ENCODE results near the gene KBTBD4.
"Not testable (repeated sequence)": the region's sequence is repeated elsewhere in the genome, so short reads cannot be mapped to it uniquely, and the experiment has no call there.

The KBTBD4 gene

DNA sequence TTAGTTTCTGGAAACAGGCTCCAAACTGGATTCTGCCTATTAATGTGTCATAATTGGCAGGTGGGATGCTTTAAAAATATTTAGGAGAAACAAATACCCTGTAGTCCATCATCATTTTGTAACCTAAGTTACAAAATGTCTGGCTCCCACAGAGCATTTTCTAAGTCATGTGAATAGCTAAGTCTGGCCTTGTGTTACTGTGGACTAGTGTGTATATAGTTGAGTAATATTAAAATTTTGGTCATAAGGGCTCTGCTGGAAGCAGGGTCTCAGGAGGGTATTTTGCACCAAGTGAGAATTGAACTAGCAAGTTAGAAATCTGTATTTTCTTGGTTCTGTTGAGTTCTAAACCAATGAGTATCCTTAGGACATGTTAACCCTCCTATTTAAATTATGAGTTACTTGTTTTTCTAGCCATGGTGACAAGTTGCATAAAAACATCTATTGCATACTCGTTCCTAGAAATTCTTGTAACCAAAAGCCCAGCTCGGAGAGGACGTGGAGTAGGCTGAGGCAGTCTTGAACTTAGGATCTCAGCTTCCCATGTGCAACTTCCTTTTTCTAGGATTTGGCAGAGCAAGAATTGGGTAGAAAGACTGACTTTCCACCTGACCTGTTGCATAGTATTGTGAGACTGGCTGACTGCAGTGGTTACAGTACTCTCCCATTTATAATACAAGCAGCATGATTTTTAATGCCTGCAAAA lies 8.0 kb downstream of the KBTBD4 start:
- Histone ChIP-seq H3K4me3 (ENCODE audit: low read depth in 1 of 2, low read length in 2 of 2) (no peak overlapping the region), H3K27ac (ENCODE audit: low read depth, low read length) (no peak overlapping the region), H3K9me3 (ENCODE audit: low read length) (no peaks in the 10 kb centered on the region), H3K27me3 (ENCODE audit: control insufficient read depth in 1 of 2, insufficient read depth in 2 of 2, low read length in 2 of 2) (no peaks in the 10 kb centered on the region), H3K36me3 (ENCODE audit: insufficient read depth, low read length) (peaks cover 50% of the 10 kb centered on the region), H3K4me1 (ENCODE audit: insufficient read depth, low read length) (peaks cover 7% of the 10 kb centered on the region), H3K9ac (ENCODE audit: low read length) (no peak overlapping the region)

DNA sequence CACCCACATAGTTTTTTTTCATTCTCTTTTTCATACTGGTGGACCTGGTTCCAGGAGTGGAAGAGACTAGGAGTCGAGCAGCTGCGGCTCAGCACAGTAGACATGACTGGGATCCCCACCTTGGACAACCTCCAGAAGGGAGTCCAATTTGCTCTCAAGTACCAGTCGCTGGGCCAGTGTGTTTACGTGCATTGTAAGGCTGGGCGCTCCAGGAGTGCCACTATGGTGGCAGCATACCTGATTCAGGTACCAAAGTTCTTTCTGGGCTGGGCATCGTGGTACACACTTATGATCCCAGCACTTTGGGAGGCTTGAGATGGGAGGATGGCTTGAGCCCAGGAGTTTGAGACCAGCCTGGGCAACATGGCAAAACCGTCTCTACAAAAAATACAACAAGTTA lies 9.1 kb downstream of the KBTBD4 start:
- no peak overlapping the region for H3K9ac ChIP-seq (ENCODE audit: low read length)
- peaks cover 45% of the 10 kb centered on the region for H3K36me3 ChIP-seq (ENCODE audit: insufficient read depth, low read length)
- no peak overlapping the region for H3K4me3 ChIP-seq (ENCODE audit: low read depth in 1 of 2, low read length in 2 of 2)
- no peak overlapping the region for H3K27ac ChIP-seq (ENCODE audit: low read depth, low read length)
- no peaks in the 10 kb centered on the region for H3K27me3 ChIP-seq (ENCODE audit: control insufficient read depth in 1 of 2, insufficient read depth in 2 of 2, low read length in 2 of 2)
- no peaks in the 10 kb centered on the region for H3K9me3 ChIP-seq (ENCODE audit: low read length)
- H3K4me1 ChIP-seq (ENCODE audit: insufficient read depth, low read length), result peaks cover 7% of the 10 kb centered on the region

DNA sequence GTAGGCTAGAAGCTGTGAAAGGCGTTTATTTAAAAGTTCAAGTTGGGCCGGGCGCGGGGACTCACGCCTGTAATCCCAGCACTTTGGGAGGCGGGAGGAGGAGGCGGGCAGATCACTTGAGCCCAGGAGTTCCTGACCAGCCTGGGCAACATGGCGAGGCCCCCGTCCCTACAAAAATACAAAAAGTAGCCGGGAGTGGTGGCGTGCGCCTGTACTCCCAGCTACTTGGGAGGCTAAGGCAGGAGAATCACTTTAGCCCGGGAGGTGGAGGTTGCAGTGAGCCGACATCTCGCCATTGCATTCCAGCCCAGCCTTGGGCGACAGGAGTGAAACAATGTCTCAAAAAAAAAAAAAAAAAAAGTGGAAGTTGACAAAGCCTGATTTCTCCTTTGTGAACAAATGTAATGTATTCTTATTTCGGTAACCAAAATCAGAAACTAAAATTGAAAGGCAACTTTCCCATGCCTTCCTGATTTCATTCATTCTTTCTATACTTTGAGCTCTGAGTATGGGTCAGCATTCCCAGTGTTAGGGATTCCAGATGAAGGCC lies 12.5 kb downstream of the KBTBD4 start:
- Histone ChIP-seq H3K4me3 (ENCODE audit: low read depth in 1 of 2, low read length in 2 of 2) (peak overlapping the region; percentile 95 to 98), H3K4me1 (ENCODE audit: insufficient read depth, low read length) (peaks cover 7% of the 10 kb centered on the region), H3K27me3 (ENCODE audit: control insufficient read depth in 1 of 2, insufficient read depth in 2 of 2, low read length in 2 of 2) (no peaks in the 10 kb centered on the region), H3K27ac (ENCODE audit: low read depth, low read length) (peak overlapping the region; percentile 88), H3K9ac (ENCODE audit: low read length) (peak overlapping the region; percentile 66), H3K36me3 (ENCODE audit: insufficient read depth, low read length) (peaks cover 19% of the 10 kb centered on the region), H3K9me3 (ENCODE audit: low read length) (no peaks in the 10 kb centered on the region)

DNA sequence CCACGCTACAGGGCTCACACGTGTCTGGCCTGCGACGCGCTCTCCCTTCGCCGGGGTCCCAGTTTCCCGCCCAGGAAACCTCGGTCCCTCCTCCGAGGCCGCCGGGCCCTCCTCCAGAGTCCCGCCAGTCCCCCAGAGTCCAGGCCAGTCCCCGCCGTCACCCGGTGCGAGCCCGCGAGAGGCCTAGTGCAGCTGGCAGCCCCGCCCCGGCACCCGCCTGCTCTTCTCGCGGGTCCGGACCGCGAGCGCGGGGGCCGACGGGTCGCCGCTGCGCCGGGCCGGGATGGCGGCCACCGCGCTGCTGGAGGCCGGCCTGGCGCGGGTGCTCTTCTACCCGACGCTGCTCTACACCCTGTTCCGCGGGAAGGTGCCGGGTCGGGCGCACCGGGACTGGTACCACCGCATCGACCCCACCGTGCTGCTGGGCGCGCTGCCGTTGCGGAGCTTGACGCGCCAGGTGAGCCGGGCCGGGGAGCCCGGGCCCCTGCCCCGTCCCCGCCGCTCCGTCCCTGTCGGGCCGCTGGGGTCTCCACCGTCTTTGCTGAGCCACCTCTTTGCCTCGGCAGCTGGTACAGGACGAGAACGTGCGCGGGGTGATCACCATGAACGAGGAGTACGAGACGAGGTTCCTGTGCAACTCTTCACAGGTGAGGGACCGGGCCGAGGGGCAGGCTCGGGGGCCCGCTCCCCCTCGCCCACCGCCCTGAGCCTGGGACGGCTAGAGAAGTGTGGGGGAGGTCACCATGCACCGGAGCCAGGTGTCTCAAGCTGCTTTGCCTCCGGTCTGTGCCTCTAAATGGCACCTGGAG lies 13.2 kb downstream of the KBTBD4 start, which contains the start of gene PTPMT1:
TSS of gene PTPMT1 (plus strand) at position 260 of the 809 bp plus-strand sequence. CDS start at position 284, 24 bp downstream.
- H3K27me3 ChIP-seq (ENCODE audit: control insufficient read depth in 1 of 2, insufficient read depth in 2 of 2, low read length in 2 of 2), result no peaks in the 10 kb centered on the region
- H3K9me3 ChIP-seq (ENCODE audit: low read length), result no peaks in the 10 kb centered on the region

DNA sequence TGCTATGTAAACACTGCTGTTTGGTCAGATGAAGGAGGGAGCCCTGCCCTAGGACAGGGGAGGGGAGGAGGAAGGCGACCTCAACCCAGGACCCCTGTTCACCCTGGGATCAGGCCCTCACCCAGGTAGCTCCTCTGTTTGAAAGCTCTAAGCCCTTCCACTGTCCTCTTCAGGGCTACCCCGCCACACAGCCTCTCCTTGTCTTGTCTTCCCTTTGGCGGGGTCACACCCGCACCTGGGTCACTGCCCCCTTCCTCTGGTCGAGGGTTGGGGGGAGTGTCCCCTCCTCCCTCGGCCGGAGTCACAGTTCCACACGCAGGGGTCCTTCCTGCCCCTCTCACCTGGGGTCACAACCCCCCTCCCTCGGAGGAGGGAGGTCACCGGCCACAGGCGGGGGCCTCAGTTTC lies 13.8 kb downstream of the KBTBD4 start:
- Histone ChIP-seq H3K4me3 (ENCODE audit: low read depth in 1 of 2, low read length in 2 of 2) (peak overlapping the region; percentile 95 to 98), H3K27me3 (ENCODE audit: control insufficient read depth in 1 of 2, insufficient read depth in 2 of 2, low read length in 2 of 2) (no peaks in the 10 kb centered on the region), H3K9ac (ENCODE audit: low read length) (peak overlapping the region; percentile 66), H3K27ac (ENCODE audit: low read depth, low read length) (no peak overlapping the region), H3K36me3 (ENCODE audit: insufficient read depth, low read length) (peaks cover 6% of the 10 kb centered on the region), H3K4me1 (ENCODE audit: insufficient read depth, low read length) (peaks cover 7% of the 10 kb centered on the region), H3K9me3 (ENCODE audit: low read length) (no peaks in the 10 kb centered on the region)

More for the DNA sequence above, 13.2 kb downstream of the KBTBD4 start, which contains the start of gene PTPMT1:
- Histone ChIP-seq H3K4me1 (ENCODE audit: insufficient read depth, low read length) (peaks cover 7% of the 10 kb centered on the region), H3K9ac (ENCODE audit: low read length) (peak within 1 kb of the TSS; percentile 66), H3K4me3 (ENCODE audit: low read depth in 1 of 2, low read length in 2 of 2) (peak within 1 kb of the TSS; percentile 95 to 98), H3K36me3 (ENCODE audit: insufficient read depth, low read length) (peaks cover 12% of the 10 kb centered on the region), H3K27ac (ENCODE audit: low read depth, low read length) (peak within 1 kb of the TSS; percentile 88)

DNA sequence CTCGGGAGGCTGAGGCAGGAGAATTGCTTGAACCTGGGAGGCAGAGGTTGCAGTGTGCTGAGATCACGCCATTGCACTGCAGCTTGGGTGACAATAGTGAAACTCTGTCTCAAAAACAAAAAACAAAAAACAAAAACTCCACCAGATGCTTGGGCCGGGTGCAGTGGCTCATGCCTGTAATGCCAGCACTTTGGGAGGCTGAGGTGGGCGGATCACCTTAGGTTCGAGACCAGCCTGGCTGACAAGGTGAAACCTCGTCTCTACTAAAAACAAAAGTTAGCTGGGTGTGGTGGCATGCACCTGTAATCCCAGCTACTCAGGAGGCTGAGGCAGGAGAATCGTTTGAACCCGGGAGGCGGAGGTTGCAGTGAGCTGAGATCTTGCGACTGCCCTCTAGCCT lies 14.4 kb downstream of the KBTBD4 start:
- not testable (repeated sequence) for H3K9me3 ChIP-seq (ENCODE audit: low read length)

DNA sequence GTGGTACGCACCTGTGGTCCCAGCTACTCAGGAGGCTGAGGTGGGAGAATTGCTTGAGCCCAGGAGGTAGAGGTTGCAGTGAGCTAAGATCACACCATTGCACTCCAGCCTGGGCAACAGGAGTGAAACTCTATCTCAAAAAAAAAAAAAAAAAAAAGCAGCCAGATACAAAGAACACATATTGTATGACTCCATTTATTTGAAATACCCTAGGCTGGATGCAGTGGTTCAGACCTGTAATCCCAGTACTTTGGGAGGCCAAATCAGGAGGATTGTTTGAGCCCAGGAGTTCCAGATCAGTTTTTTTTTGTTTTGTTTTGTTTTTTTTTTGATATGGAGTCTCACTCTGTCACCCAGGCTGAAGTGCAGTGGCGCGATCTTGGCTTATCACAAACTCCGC lies 16.4 kb downstream of the KBTBD4 start:
- H3K27me3 ChIP-seq (ENCODE audit: control insufficient read depth in 1 of 2, insufficient read depth in 2 of 2, low read length in 2 of 2); H3K9ac ChIP-seq (ENCODE audit: low read length); H3K4me1 ChIP-seq (ENCODE audit: insufficient read depth, low read length); H3K4me3 ChIP-seq (ENCODE audit: low read depth in 1 of 2, low read length in 2 of 2); H3K36me3 ChIP-seq (ENCODE audit: insufficient read depth, low read length); H3K27ac ChIP-seq (ENCODE audit: low read depth, low read length); H3K9me3 ChIP-seq (ENCODE audit: low read length): not testable (repeated sequence)

More for the DNA sequence above, 14.4 kb downstream of the KBTBD4 start:
- H3K27me3 ChIP-seq (ENCODE audit: control insufficient read depth in 1 of 2, insufficient read depth in 2 of 2, low read length in 2 of 2); H3K36me3 ChIP-seq (ENCODE audit: insufficient read depth, low read length); H3K4me3 ChIP-seq (ENCODE audit: low read depth in 1 of 2, low read length in 2 of 2); H3K27ac ChIP-seq (ENCODE audit: low read depth, low read length); H3K9ac ChIP-seq (ENCODE audit: low read length); H3K4me1 ChIP-seq (ENCODE audit: insufficient read depth, low read length): not testable (repeated sequence)

DNA sequence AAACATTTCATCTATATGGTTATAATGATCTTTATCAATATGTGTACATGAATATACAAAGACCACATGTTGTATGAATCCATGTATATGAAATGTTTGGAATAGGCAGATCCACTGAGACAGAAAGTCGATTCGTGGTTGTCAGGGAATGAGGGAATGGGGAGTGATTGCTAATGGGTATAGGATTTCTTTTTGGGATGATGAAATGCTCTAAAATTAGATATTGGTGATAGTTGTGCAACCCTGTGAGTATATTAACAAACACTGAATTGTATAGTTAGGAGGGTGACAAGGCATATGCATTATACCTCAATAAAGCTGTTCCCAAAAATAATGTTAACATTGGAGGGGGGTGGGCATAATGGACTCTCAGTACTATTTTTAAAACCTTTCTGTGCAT lies 18.3 kb downstream of the KBTBD4 start:
- Histone ChIP-seq H3K4me1 (ENCODE audit: insufficient read depth, low read length) (no peaks in the 10 kb centered on the region), H3K4me3 (ENCODE audit: low read depth in 1 of 2, low read length in 2 of 2) (no peak overlapping the region), H3K9me3 (ENCODE audit: low read length) (no peaks in the 10 kb centered on the region), H3K27ac (ENCODE audit: low read depth, low read length) (no peak overlapping the region), H3K9ac (ENCODE audit: low read length) (no peak overlapping the region), H3K36me3 (ENCODE audit: insufficient read depth, low read length) (no peaks in the 10 kb centered on the region), H3K27me3 (ENCODE audit: control insufficient read depth in 1 of 2, insufficient read depth in 2 of 2, low read length in 2 of 2) (no peaks in the 10 kb centered on the region)

DNA sequence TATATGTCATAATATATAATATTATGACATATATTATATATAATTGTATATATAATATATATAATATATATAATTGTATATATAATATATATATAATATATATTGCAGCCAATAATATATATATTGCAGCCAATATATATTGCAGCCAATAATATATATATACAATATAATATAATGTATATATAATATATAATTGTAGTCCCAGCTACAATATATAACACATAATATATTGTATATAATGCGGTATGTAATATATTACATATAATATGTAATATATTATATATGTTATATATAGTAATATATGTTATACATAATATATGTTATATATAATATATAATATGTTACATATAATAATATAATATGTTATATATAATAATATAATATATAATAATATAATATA lies 20.1 kb downstream of the KBTBD4 start:
- Histone ChIP-seq H3K4me3 (ENCODE audit: low read depth in 1 of 2, low read length in 2 of 2) (no peak overlapping the region), H3K9me3 (ENCODE audit: low read length) (no peaks in the 10 kb centered on the region), H3K9ac (ENCODE audit: low read length) (no peak overlapping the region)

DNA sequence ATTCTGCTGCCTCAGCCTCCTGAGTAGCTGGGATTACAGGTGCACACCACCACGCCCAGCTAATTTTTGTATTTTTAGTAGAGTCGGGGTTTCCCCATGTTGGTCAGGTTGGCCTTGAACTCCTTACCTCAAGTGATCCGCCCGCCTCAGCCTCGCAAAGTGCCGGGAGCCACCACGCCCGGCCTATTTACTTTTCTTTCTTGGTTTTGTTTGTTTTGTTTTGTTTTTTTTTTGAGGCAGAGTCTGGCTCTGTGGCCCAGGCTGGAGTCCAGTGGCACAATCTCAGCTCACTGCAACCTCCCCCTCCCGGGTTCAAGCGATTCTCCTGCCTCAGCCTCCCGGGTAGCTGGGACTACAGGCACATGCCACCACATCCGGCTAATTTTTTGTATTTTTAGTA lies 21.8 kb downstream of the KBTBD4 start:
- not testable (repeated sequence) for H3K36me3 ChIP-seq (ENCODE audit: insufficient read depth, low read length); H3K9me3 ChIP-seq (ENCODE audit: low read length); H3K27me3 ChIP-seq (ENCODE audit: control insufficient read depth in 1 of 2, insufficient read depth in 2 of 2, low read length in 2 of 2); H3K9ac ChIP-seq (ENCODE audit: low read length); H3K4me3 ChIP-seq (ENCODE audit: low read depth in 1 of 2, low read length in 2 of 2); H3K27ac ChIP-seq (ENCODE audit: low read depth, low read length); H3K4me1 ChIP-seq (ENCODE audit: insufficient read depth, low read length)

More for the DNA sequence above, 20.1 kb downstream of the KBTBD4 start:
- H3K4me1 ChIP-seq (ENCODE audit: insufficient read depth, low read length), result no peaks in the 10 kb centered on the region
- H3K36me3 ChIP-seq (ENCODE audit: insufficient read depth, low read length), result no peaks in the 10 kb centered on the region
- H3K27me3 ChIP-seq (ENCODE audit: control insufficient read depth in 1 of 2, insufficient read depth in 2 of 2, low read length in 2 of 2), result no peaks in the 10 kb centered on the region
- H3K27ac ChIP-seq (ENCODE audit: low read depth, low read length), result no peak overlapping the region

DNA sequence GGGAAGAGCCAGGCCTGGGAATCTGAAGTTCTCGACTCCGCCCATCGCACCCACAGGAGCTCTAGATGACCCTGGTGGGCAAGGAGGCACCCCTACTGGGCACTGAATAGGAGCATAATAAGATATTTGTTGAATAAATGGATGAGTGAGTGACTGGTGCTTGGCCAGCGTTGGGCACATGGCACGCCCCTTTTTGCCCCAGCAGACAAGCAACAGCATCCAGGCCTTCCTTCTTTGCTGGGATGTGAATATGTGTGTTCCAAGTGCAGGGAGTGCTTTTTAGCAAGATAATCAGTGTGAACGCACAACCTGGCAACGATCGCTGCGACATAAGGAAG lies 25.4 kb downstream of the KBTBD4 start:
- H3K27ac ChIP-seq (ENCODE audit: low read depth, low read length), result peak overlapping the region; percentile 85
- no peaks in the 10 kb centered on the region for H3K27me3 ChIP-seq (ENCODE audit: control insufficient read depth in 1 of 2, insufficient read depth in 2 of 2, low read length in 2 of 2)
- H3K4me1 ChIP-seq (ENCODE audit: insufficient read depth, low read length), result peaks cover 25% of the 10 kb centered on the region
- H3K9ac ChIP-seq (ENCODE audit: low read length), result no peak overlapping the region
- no peaks in the 10 kb centered on the region for H3K36me3 ChIP-seq (ENCODE audit: insufficient read depth, low read length)
- peak overlapping the region; percentile 37 to 71 for H3K4me3 ChIP-seq (ENCODE audit: low read depth in 1 of 2, low read length in 2 of 2)
- H3K9me3 ChIP-seq (ENCODE audit: low read length), result no peaks in the 10 kb centered on the region
